C4-2B (cell line): ENCODE measurements around the gene PLCB4.

Experiments
- H3K27ac ChIP-seq: fragments of 450-650 bp; 2 replicates; pipeline ENCODE4 v1.5.1; 2017
- ZFX ChIP-seq: fragments of 450-650 bp; IDR thresholded peaks from 2 replicates; pipeline ENCODE4 v1.6.1; 2017
- TF ChIP-seq, protein P1 (sequence below): fragments of 450-650 bp; conservative IDR thresholded peaks from 2 replicates; pipeline ENCODE4 v1.5.1; 2017; ENCODE audit warnings: mild to moderate bottlenecking

The PLCB4 gene

DNA sequence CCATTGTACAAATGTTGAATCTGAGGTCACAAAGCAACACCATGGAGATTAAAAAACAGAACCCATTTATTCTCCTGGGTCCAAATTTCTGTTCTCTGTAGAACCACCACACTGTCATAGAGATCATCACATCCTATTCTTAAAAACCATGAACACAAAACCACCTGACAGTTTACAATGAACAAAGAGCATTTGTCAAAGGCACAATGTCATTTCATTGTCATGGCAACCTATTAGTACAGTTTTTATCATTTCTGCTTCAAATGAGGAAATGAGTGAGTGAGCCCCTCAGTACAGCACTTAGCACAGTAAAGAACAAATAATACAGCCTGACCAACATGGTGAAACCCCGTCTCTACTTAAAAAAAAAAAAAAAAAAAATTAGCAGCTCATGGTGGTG, 422.4 kb downstream of the PLCB4 start:
- TF ChIP-seq, protein P1, sequence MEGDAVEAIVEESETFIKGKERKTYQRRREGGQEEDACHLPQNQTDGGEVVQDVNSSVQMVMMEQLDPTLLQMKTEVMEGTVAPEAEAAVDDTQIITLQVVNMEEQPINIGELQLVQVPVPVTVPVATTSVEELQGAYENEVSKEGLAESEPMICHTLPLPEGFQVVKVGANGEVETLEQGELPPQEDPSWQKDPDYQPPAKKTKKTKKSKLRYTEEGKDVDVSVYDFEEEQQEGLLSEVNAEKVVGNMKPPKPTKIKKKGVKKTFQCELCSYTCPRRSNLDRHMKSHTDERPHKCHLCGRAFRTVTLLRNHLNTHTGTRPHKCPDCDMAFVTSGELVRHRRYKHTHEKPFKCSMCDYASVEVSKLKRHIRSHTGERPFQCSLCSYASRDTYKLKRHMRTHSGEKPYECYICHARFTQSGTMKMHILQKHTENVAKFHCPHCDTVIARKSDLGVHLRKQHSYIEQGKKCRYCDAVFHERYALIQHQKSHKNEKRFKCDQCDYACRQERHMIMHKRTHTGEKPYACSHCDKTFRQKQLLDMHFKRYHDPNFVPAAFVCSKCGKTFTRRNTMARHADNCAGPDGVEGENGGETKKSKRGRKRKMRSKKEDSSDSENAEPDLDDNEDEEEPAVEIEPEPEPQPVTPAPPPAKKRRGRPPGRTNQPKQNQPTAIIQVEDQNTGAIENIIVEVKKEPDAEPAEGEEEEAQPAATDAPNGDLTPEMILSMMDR: no peak
- no peak overlapping the region for H3K27ac ChIP-seq

DNA sequence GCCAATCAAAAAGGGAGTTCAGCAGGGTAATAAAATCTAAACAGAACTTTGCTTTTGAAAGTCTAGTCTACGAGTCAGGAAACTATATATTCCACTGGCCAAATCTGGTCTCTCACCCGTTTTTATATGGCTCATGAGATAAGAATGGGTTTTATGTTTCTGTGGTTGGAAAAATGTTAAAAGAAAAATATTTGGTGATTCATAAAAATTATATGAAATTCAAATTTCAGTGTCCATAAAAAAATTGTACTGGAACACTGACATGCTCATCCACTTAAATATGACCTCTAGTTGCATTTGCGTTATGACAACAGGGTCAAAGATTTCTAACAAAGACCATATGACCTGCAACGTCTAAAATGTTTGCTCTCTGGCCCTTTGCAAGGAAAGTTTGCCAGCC, 423.2 kb downstream of the PLCB4 start:
- no peak for TF ChIP-seq ZFX
- TF ChIP-seq, protein P1: no peak
- no peak overlapping the region for H3K27ac ChIP-seq

DNA sequence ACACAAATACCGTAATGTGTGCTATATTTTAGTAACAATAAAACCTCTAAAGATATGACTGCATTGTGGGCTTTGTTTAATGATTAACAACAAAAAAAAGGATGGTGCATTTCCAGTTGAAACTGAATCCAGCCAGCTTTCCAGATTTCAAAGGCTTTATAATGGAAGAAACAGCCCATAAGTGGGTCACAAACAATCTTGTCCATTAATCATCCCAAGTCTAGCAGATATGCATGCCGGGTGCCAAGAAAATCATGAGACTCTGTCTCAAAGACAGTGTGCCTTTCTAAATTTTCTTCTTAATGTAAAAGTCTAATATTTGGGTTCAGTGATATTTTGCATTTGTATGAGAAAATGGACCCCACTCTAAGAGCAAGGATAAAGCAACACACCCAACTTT, 424.9 kb downstream of the PLCB4 start:
- TF ChIP-seq ZFX: no peak
- TF ChIP-seq, protein P1: no peak
- H3K27ac ChIP-seq: no peak overlapping the region

DNA sequence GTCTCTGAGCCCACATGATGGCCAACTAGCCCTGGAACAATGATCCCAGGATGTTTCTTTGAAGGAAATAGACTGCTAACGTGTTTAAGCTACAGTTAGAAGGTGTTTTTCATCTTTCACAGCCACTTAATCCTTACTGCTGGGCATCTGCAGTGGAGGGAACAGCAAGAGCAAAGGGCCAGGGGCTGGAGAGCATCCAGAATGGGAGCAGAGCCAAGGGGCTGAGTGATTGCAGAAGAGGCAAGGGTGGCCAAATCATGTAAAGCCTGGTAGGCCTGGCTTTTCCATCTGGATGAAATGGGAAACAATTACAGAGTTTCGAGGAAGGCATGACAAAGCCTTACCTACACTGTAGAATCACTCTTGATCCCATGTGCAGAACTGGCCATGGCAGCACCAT, 426.8 kb downstream of the PLCB4 start:
- no peak for TF ChIP-seq ZFX
- TF ChIP-seq, protein P1: no peak
- H3K27ac ChIP-seq: no peak overlapping the region

DNA sequence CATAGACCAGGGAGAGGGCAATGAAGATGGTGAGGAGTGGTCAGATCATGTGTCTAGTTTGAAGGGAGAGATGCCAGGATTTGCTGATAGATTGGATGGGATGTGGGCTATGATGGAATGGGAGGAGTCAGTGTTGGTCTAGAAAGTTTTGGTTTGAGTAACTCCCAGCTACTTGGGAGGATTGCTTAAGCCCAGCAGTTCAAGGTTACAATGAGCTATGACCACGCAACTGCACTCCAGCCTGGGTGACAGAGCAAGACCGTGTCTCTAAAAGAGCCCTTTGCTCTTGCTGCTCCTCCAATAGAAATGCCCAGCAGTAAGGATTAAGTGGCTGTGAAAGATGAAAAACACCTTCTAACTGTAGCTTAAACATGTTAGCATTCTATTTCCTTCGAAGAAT, 427.3 kb downstream of the PLCB4 start:
- no peak overlapping the region for H3K27ac ChIP-seq
- no peak for TF ChIP-seq ZFX
- TF ChIP-seq, protein P1: no peak

DNA sequence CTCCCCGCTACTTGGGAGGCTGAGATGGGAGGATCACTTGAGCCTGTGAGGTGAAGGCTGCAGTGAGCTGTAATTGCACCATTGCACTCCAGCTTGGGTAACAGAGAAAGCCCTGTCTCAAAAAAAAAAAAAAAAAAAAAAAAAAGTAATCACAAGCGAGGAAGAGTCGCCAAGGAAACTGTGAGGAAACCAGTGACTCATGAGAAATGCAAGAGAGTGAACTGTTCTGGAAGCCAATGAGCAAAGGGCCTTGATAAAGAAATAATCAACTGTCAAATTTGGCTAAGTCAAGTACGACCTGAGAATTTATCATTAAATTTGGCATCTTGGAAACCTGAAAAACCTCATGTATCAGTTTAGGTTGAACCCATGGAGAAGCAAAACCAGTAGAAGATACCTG, 429.4 kb downstream of the PLCB4 start:
- TF ChIP-seq, protein P1: no peak
- no peak for TF ChIP-seq ZFX
- no peak overlapping the region for H3K27ac ChIP-seq

DNA sequence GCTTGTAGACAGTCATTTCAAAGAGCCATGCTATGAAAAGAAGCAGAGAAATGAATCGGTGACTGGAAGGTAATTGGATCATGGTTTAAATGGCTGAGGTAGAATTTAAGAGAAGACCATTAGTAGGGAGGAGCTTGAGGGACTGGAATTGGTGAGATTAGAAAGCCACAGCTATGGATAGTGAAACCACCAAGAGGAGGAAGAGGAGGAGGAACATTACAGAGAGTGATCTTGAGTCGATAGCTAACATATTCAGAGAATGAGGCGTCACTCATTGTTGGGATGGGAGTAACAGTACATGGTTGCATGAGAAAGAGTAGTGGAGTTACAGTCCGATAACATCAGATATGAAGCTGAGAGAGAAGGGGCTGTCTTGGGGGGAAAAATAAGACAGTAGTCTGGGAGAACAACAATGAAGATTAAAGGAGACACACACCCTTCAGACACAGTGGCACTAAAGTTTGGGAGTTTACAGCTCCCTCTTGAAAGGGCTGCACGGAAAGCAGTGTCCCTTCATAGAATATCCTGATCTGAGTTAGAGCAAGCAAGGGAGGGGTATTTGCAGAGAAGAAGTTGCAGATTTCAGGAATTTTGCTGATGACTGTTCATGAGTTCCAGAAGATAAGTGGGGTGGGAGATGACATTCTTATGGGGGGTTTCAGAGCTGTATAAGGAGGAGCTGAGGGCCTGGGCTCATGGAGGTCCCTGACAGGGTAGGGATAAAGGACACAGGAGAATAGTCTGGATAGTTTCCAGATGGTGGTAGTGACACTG, 430.4 kb downstream of the PLCB4 start:
- H3K27ac ChIP-seq: no peak overlapping the region
- TF ChIP-seq ZFX: no peak
- TF ChIP-seq, protein P1: no peak
